HG03095 (cell line): ENCODE results near the gene TMEM14C.

Source experiments
- ATAC-seq: cut with Tn5 transposase; IDR thresholded peaks from one replicate; pipeline ENCODE4 v1.9.1; 2021; ENCODE audit warnings: moderate library complexity; ENCODE audit not compliant: unreplicated experiment

TMEM14C gene

DNA sequence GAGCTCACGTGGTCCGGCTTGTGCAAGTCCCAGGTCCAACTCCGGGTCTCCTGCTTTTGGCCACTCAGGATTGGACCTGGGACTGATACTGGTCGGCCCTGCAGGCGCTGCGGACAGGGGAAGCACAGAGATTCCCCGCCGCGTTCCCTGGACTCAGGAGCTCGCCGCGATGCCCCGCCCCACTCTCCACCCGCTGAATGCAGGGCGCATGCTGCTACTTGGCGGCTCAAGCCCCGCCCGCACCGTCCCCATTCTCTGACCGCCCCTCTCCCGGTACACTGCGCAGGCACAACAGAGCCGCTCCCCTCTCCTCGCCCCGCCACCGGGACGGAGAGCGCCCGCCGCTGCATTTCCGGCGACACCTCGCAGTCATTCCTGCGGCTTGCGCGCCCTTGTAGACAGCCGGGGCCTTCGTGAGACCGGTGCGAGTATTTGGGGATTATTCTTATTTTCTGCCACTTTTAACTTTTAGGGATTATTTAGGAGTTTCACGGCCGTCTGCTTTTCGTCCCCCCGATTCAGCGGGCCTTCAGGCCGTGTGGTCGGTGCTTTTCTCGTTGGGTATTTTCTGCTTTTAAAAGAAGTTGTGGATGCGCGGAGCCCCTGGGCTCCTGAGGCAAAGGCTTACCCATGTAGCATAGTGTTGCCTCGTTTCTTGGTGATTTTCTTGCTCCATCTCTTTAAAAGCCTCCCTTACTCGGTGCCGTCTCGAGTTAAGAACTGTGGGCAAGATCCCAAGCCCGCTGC lies at the start of gene TMEM14C:
Gene TMEM14C (plus strand): TSS at position 251 of the 747 bp plus-strand sequence. CDS start 1,544 bp downstream, outside the sequence.
- peak; percentile 93 for ATAC-seq

DNA sequence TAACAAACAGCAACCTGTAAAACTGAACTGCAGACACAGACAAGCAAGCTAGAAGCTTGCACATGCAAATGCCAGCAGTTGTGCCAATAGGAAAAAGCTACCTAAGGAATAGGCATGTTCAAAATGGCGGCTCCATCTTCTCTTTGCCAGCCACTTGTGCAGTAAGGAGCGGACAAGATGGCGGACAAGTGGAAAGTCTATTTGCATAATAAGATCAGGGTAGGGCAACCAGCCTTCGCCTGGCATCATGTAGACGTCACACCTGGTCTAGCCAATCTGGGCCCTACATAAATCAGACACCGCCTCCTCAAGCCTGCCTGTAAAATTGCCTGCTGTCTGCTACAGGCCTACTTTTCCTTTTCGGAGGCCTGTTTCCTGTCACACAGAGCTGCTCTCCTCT lies 46.5 kb upstream of the TMEM14C start:
- ATAC-seq: no peak

DNA sequence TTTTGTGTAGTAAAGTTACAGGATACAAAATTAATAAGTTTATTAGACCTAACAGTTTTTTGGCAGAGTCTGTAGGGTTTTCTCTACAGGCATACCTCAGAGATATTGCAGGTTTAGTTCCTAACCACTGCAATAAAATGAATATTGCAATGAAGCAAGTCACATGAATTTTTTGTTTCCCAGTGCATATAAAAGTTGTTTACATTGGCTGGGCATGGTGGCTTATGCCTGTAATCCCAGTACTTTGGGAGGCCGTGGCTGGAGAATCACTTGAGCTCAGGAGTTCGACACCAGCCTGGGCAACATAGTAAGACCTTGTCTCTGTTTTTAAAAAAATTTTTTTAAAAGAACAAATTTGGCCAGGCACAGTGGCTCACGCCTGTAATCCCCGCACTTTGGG lies 44.4 kb upstream of the TMEM14C start:
- ATAC-seq: no peak

DNA sequence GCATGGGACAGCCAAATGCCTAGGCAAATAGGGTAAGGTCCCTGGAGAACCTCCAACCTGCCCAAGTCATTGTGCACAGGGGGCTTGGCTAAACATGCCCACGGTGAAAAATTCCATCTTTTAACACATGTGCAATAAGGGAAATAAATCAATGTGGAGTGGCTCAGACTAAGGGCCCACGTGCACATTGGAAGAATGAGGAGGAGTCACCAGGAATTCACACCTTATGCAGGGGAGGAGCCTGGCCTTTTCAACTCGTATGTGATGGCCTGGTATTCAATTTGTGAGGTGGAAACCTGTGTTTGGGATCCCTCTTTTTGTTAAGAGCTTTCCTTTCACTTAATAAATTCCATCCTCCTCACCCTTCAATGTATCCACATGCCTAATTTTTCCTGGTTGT lies 41.1 kb upstream of the TMEM14C start:
- ATAC-seq: no peak

DNA sequence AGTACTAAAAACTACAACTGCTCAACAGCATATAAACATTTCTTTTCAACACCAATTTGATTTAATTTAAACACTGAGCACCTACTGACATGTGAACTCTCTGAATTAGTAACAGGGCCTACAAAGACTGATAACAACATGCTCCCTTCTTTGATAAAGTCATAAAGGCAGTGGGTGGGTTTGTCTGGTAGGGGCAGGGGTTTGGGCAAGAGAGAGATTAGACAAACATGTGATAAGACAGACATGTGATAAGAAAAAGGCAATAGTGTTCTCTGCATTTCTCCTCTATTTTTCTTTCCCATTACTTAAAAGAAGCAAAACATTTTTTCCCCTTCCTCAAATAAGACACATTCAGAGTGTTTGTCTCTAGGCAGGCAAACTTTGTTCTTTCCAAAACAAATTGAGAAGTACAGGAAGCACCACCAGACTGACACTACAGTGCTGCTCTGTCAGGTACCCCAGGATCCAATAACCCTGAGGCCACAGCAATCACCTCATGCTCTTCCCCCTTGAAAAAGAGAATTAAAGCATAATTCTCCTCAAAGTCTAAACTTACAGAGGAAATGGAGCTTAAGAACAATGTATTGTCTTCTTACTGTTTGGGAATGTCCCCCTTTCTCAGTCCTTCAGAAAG lies 40.4 kb upstream of the TMEM14C start:
- no peak for ATAC-seq

DNA sequence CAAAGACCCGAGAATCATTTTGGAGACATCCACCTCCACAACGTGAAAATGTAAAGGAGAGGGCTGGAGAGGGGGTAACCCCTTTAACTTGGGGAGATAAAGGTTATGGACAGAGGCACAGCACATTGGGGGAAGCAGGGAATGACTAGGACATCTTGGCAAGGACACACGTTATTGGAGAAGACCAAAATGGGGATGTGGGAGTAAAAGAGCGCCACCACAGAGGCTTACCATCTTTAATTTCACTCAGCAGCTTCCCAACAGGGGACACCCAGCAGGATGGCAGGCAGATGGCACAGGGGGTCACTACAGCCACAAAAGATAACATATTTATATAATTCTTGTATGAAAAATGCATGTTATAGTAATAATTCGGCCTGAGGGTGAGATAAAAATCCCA lies 38.3 kb upstream of the TMEM14C start:
- no peak for ATAC-seq

DNA sequence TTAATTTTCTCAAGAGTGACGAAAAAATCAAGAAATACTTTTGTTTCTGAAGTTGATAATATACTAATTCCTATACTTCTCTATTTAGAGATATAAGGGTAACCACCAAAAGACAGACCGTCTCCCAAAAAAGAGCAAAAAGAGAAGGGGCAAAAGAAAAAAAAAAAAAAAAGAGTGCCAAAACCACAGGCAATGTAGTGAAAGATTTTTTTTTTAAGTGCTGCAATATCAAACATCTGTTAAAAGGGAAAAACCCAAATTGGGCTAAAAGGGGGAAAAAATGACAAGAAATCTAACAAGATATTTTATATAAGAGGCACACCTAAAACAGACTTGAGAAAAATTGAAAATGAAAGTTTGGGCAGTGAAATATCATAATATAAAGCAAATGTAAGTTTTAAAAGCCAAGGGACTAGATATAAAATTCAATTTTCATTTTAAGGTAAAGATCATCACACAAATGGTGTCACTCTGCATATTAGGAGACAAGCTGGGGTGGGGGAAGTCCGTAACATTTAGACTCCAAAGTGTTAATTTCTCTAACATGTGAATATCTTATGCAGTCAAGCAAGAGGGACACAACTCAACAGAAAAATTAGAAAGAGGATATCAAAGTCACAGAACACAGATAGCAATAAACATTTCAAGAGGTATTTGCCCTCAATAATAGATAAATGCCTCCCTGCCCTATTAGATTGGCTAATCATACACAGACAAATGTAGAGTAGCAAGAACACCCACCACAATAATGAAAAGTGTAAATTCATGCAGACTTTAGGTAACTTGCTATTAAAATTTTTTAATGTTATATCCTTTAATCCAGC lies 37.6 kb upstream of the TMEM14C start:
- no peak for ATAC-seq

DNA sequence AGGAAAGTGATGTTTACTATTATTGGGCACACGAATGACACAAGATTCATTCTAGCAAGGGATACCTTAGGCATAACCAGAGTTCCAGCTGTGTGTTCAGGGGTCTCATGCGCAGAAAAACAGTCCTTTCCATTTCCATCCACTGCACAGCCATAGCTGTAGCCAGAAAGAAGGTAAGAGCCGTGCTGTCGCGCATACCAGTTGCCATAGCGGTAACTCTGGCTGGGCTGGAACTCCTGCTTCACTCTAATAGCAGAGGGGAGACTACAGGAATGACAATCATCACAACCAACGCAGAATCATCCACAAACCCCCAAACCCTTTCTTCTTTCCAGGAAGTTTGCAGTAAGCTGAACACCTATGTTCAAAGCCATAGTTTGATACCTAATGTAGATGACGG lies 36.0 kb upstream of the TMEM14C start:
- no peak for ATAC-seq

DNA sequence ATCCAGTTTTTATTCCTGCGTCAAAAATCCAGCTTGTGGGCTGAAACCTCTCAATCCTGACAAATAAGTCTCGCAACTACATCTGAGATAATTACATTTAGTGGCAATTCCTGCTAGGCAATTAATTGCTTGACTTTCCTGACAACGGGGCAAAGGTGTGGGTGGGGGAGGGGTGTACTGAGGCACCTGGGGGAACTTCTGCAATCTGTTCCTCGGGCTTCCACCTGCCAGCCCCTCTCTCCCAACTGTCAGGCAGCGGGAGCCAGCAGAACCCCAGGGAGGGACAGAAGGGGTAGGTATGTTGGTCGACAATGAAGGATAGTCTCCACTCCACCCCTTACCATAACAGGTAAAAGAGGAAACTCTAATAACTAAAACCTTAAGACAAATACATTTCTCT lies 35.3 kb upstream of the TMEM14C start:
- no peak for ATAC-seq

DNA sequence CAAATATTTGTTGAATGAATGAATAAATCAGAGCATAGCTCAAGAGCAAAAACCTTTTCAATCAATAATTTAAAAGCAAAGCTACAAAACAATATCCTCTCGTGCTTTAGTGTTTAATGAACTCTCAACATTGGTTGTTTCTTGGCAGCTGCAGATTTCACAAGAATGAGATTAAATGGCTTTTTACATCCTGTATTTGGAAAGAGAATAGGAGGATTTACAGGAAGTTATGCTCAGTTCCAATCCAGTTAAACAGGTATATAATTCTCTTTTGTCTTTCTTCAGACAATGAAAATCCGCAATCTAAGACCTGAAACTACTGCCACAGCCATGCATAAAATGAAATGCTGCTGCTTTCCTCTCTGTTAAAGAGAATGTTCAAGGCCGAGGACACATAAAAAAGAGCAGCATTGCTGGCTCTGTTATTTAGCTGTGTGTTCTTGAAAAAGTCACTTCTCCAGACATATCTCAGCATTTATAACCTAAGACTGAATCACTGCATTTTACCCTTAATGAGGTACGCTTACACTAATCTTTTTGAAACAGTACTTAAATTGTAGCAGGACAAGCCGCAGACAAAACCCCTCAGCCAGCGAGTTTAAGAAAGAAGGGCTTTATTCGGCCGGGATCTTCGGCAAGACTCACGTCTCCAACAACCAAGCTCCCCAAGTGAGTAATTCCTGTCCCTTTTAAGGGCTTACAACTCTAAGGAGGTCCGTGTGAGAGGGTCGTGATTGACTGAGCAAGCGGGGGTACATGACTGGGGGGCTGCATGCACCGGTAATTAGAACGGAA lies 32.0 kb upstream of the TMEM14C start:
- ATAC-seq: no peak

DNA sequence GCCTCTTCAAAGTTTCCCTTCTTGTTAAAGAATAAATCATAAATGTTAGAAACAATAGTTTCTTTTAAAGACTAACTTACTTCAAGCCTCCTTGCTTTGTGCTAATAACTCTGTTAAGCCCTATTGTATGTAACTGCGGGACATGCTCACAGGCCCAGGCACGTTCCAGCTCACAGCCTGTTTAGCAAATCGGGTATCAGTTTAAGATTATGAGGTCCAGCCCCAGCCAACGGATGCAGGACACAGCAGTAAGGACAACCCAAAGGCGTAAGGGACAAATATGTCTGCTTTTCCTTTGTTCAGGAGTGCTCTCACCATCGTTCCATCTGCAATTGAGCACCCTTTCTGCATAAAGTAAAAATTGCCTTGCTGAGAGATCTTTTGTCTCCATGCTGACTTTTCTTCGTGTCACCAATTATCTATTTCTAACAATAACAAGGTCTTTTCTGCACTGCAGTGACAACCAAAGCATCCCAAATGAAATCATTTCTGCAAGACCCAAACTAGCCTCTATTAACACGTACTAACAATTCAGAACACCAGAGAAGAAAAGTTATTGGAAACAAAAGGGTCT lies 29.8 kb upstream of the TMEM14C start:
- ATAC-seq: no peak

DNA sequence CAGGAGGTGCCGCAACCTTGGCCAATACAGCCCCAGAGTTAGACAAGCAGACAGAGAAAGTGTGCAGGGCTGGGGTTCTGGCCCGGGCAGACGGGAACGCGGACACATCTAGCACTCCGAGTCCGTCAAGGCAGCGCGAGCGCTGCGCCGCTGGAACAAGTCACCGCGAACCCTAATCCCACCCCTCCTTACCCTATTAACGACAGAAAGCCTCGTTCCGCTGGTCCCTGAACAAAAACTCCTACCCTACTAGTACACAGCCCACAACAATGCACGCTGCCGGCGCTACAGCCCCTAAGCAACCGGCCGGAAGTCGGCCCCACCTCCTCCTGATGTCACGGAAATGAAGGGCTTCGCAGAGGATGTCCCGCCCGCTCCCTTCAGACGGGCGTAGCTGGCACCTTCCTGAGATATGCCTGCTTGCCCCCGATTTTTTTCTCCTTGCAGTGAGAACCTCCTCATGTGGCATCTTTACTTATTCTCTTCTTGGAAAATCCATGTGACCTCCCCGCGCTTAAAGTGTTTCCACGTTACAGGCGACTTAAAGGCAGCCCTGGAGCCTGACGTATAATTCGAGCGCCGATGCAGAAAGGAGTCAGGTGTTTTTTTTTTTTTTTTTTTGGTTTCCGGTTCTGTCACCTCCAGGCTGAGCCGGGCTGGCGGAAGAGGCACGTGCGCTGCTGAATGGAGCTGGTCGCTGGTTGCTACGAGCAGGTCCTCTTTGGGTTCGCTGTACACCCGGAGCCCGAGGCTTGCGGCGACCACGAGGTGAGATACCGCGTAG lies 28.4 kb upstream of the TMEM14C start, which contains the start of the genes C6orf52 and PAK1IP1:
Gene C6orf52 (minus strand): TSS at position 315 of the 784 bp plus-strand sequence. CDS start 7,066 bp downstream, outside the sequence.
Gene PAK1IP1 (plus strand): TSS at position 671 of the 784 bp plus-strand sequence. CDS start 14 bp downstream, at position 685.
- peak; percentile 96 for ATAC-seq

DNA sequence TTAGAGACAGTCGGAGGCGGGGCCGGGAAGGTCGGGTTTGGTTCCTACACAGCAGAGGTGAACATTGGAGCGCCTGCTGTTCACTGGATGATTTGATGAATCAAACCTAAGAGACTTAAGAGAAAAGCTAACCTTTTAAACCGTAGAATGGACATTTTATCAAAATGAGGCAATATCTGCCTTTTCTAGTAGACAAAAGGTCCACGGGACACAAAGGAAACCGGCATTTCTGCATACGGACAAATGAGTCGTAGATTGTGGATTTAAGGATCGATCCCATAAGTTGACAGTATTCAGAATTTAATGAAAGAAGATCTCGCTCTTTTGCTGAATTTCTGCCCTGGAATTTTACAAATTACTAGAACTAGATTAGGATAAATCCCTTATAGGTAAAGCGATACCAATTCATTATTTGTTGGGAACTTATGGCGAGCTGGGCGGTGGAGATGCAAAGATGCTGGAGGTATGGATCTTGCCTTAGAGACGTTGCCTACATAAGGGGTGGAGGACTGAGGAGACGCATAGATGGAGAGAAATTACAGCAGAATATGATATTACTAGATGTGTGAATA lies 27.7 kb upstream of the TMEM14C start:
- ATAC-seq: no peak

DNA sequence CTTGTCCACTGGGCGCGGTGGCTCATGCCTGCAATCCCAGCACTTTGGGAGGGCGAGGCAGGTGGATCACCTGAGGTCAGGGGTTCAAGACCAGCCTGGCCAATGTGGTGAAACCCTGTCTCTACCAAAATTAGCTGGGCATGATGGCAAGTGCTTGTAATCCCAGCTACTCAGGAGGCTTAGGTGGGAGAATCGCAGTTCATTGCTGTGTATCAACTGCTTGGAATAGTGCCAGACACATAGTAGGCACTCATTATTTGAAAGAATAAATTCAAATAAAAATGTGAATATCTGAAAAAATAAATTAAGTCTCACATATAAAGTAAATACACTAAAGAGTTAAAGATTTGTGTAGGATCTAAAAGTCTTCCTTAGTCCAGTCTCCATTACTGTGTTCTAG lies 26.2 kb upstream of the TMEM14C start:
- no peak for ATAC-seq

DNA sequence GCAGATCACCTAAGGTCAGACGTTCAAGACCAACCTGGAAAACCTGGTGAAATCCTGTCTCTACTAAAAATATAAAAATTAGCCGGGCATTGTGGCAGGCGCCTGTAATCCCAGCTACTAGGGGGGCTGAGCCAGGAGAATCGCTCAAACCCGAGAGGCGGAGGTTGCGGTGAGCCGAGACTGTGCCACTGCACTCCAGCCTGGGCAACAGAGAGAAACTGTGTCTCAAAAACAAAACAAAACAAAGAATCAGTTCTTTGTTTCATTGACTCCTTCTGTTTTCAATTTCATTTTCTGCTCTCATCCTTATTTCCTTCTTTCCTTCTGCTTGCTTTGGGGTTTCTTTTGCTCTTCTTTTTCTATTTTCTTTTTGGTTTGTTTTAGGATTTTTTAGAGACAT lies 8.9 kb upstream of the TMEM14C start:
- ATAC-seq: no peak

DNA sequence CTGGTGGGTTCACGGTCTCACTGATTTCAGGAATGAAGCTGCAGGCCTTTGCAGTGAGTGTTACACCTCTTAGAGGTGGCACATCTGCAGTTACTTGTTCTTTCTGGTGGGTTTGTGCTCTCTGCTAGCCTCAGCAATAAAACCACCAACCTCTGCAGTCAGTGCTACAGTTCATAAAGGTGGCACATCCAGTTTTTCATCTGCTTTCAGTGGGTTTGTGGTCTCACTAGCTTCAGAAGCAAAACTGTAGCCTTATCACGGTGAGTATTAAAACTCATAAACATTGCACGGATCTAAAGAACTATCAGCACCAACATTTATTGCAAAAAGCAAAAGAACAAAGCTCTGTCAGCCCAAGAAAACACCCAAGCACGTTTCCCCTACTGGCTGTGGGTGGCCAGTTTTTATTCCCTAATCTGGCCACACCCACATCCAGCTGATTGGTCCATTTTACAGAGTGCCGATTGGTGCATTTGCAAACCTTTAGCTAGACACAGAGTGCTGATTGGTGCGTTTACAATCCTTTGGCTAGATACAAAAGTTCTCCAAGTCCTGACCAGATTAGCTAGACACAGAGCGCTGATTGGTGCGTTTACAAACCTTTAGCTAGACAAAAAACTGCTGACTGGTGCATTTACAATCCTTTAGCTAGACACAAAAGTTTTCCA lies 3.4 kb upstream of the TMEM14C start:
- no peak for ATAC-seq

DNA sequence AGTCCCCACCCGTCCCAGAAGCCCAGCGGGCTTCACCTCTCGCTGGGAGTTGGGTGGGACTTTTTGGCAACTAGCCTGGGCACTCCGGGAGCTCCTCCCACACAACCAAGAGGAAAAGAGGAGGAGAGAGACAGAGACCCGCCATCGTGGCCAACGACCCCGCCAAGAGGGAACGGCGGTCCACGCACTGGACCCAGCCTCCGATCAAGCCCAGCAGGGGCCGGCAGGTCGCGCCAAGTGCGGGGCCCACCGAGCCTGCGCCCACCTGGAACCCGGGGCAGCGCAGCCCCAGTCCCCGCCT lies 3.0 kb upstream of the TMEM14C start:
- no peak for ATAC-seq

DNA sequence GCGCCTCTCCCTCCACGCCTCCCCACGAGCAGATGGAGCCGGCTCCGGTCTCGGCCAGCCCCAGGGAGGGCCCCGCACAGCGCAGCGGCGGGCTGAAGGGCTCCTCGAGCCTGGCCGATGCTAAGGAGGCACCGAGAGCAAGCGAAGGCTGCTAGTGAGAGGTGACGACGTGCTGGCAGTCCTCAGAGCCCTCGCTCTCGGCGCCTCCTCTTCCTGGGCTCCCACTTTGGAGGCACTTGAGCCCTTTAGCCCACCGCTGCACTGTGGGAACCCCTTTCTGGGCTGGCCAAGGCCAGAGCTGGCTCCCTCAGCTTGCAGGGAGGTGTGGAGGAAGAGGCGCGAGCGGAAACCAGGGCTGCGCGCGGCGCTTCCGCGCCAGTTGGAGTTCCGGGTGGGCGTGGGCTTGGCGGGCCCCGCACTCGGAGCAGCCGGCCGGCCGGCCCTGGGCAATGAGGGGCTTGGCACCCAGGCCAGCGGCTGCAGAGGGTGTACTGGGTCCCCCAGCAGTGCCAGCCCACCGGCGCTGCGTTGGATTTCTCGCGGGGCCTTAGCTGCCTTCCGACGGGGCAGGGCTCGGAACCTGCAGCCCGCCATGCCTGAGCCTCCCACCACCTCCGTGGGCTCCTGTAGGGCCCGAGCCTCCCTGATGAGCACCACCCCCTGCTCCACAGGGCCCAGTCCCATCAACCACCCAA lies 2.5 kb upstream of the TMEM14C start:
- ATAC-seq: peak; percentile 22
